Stimulated activated naive CD8-positive, alpha-beta T cell treated with anti-CD3 and anti-CD28 coated beads, Interleukin-15, Interleukin-2, amounts not matched to agents 100 ng/mL and 50 ng/mL, for 24 hours (primary cell): Measurements from ENCODE around the gene KDM2A.

ENCODE experiments used
- H3K27ac Mint-ChIP-seq: one replicate; pipeline ENCODE4 v1.8.0; 2021; ENCODE audit warnings: mild to moderate bottlenecking, mixed read lengths
- H3K27me3 Mint-ChIP-seq: one replicate; pipeline ENCODE4 v1.8.0; 2021; ENCODE audit warnings: mixed read lengths
- H3K36me3 Mint-ChIP-seq: one replicate; pipeline ENCODE4 v1.8.0; 2021; ENCODE audit warnings: low read depth, mixed read lengths
- H3K4me1 Mint-ChIP-seq: one replicate; pipeline ENCODE4 v1.8.0; 2021; ENCODE audit warnings: low read depth, mixed read lengths
- H3K4me3 Mint-ChIP-seq: one replicate; pipeline ENCODE4 v1.8.0; 2021; ENCODE audit warnings: mild to moderate bottlenecking, mixed read lengths
- H3K9me3 Mint-ChIP-seq: one replicate; pipeline ENCODE4 v1.8.0; 2021; ENCODE audit warnings: mixed read lengths

Gene KDM2A

GRCh38 chr11:67290801-67291200 lies 171.7 kb downstream of the KDM2A start:
- Mint-ChIP-seq H3K9me3 (no peaks in the 10 kb centered on the region), H3K27ac (no peak overlapping the region), H3K27me3 (no peaks in the 10 kb centered on the region), H3K4me1 (peaks cover 58% of the 10 kb centered on the region), H3K36me3 (peaks cover 51% of the 10 kb centered on the region), H3K4me3 (peak overlapping the region; percentile 92)

GRCh38 chr11:67291481-67292381 lies 172.7 kb downstream of the KDM2A start:
- no peak overlapping the region for H3K4me3 Mint-ChIP-seq

GRCh38 chr11:67292671-67293070 lies 173.6 kb downstream of the KDM2A start:
- Mint-ChIP-seq H3K27me3 (no peaks in the 10 kb centered on the region), H3K27ac (peak overlapping the region; percentile 64), H3K4me3 (peak overlapping the region; percentile 51), H3K36me3 (peaks cover 52% of the 10 kb centered on the region), H3K4me1 (peaks cover 41% of the 10 kb centered on the region), H3K9me3 (peaks cover 13% of the 10 kb centered on the region)

More at GRCh38 chr11:67291481-67292381, 172.7 kb downstream of the KDM2A start:
- Mint-ChIP-seq H3K27me3 (no peaks in the 10 kb centered on the region), H3K9me3 (peaks cover 9% of the 10 kb centered on the region), H3K27ac (no peak overlapping the region), H3K4me1 (peaks cover 50% of the 10 kb centered on the region), H3K36me3 (peaks cover 55% of the 10 kb centered on the region)

- no peaks in the 10 kb centered on the region for H3K27me3 Mint-ChIP-seq
- peaks cover 54% of the 10 kb centered on the region for H3K36me3 Mint-ChIP-seq
- peak overlapping the region; percentile 51 for H3K4me3 Mint-ChIP-seq
- peaks cover 37% of the 10 kb centered on the region for H3K4me1 Mint-ChIP-seq
- H3K27ac Mint-ChIP-seq = peak overlapping the region; percentile 64
- H3K9me3 Mint-ChIP-seq = peaks cover 13% of the 10 kb centered on the region
These were observed 174.0 kb downstream of the KDM2A start for GRCh38 chr11:67293090-67293489.

GRCh38 chr11:67295846-67296245 lies 176.8 kb downstream of the KDM2A start:
- H3K36me3 Mint-ChIP-seq = peaks cover 63% of the 10 kb centered on the region
- peaks cover 13% of the 10 kb centered on the region for H3K9me3 Mint-ChIP-seq
- H3K4me3 Mint-ChIP-seq = no peak overlapping the region
- peaks cover 32% of the 10 kb centered on the region for H3K4me1 Mint-ChIP-seq
- no peaks in the 10 kb centered on the region for H3K27me3 Mint-ChIP-seq
- H3K27ac Mint-ChIP-seq = no peak overlapping the region

- Mint-ChIP-seq H3K4me3 (no peak overlapping the region), H3K27ac (no peak overlapping the region), H3K4me1 (peaks cover 9% of the 10 kb centered on the region)
These were observed 179.7 kb downstream of the KDM2A start for GRCh38 chr11:67298786-67299185.

GRCh38 chr11:67299471-67300191 lies 180.6 kb downstream of the KDM2A start:
- Mint-ChIP-seq H3K4me1 (peaks cover 7% of the 10 kb centered on the region), H3K9me3 (peaks cover 13% of the 10 kb centered on the region), H3K4me3 (no peak overlapping the region), H3K27me3 (no peaks in the 10 kb centered on the region), H3K36me3 (peaks cover 41% of the 10 kb centered on the region), H3K27ac (no peak overlapping the region)

More at GRCh38 chr11:67298786-67299185, 179.7 kb downstream of the KDM2A start:
- H3K27me3 Mint-ChIP-seq = no peaks in the 10 kb centered on the region
- peaks cover 13% of the 10 kb centered on the region for H3K9me3 Mint-ChIP-seq
- H3K36me3 Mint-ChIP-seq = peaks cover 46% of the 10 kb centered on the region

GRCh38 chr11:67300256-67300755 lies 181.2 kb downstream of the KDM2A start:
- Mint-ChIP-seq H3K36me3 (peaks cover 35% of the 10 kb centered on the region), H3K27me3 (no peaks in the 10 kb centered on the region), H3K4me1 (peaks cover 9% of the 10 kb centered on the region), H3K4me3 (no peak overlapping the region), H3K27ac (no peak overlapping the region), H3K9me3 (peaks cover 13% of the 10 kb centered on the region)

- no peak overlapping the region for H3K27ac Mint-ChIP-seq
- H3K4me3 Mint-ChIP-seq = no peak overlapping the region
- H3K36me3 Mint-ChIP-seq = peaks cover 29% of the 10 kb centered on the region
- peaks cover 9% of the 10 kb centered on the region for H3K4me1 Mint-ChIP-seq
- H3K27me3 Mint-ChIP-seq = no peaks in the 10 kb centered on the region
- peaks cover 13% of the 10 kb centered on the region for H3K9me3 Mint-ChIP-seq
These were observed 181.8 kb downstream of the KDM2A start for GRCh38 chr11:67300756-67301312.

GRCh38 chr11:67301313-67301921 lies 182.4 kb downstream of the KDM2A start:
- no peak overlapping the region for H3K27ac Mint-ChIP-seq

GRCh38 chr11:67301951-67302516 lies 183.0 kb downstream of the KDM2A start:
- H3K4me3 Mint-ChIP-seq = no peak overlapping the region
- H3K27me3 Mint-ChIP-seq = no peaks in the 10 kb centered on the region
- H3K36me3 Mint-ChIP-seq = peaks cover 17% of the 10 kb centered on the region
- no peak overlapping the region for H3K27ac Mint-ChIP-seq
- peaks cover under 1% of the 10 kb centered on the region for H3K9me3 Mint-ChIP-seq
- H3K4me1 Mint-ChIP-seq = peaks cover 9% of the 10 kb centered on the region

More at GRCh38 chr11:67301313-67301921, 182.4 kb downstream of the KDM2A start:
- Mint-ChIP-seq H3K27me3 (no peaks in the 10 kb centered on the region), H3K4me3 (no peak overlapping the region), H3K36me3 (peaks cover 24% of the 10 kb centered on the region), H3K9me3 (peaks cover 7% of the 10 kb centered on the region), H3K4me1 (peaks cover 9% of the 10 kb centered on the region)

GRCh38 chr11:67302571-67303131 lies 183.6 kb downstream of the KDM2A start:
- no peaks in the 10 kb centered on the region for H3K9me3 Mint-ChIP-seq
- H3K4me3 Mint-ChIP-seq = peak overlapping the region; percentile 23
- peaks cover 14% of the 10 kb centered on the region for H3K36me3 Mint-ChIP-seq
- no peak overlapping the region for H3K27ac Mint-ChIP-seq
- H3K27me3 Mint-ChIP-seq = no peaks in the 10 kb centered on the region
- H3K4me1 Mint-ChIP-seq = peaks cover 9% of the 10 kb centered on the region

- no peaks in the 10 kb centered on the region for H3K9me3 Mint-ChIP-seq
- peaks cover 8% of the 10 kb centered on the region for H3K4me1 Mint-ChIP-seq
- H3K27ac Mint-ChIP-seq = no peak within 1 kb of the TSS
- H3K36me3 Mint-ChIP-seq = peaks cover 8% of the 10 kb centered on the region
- H3K4me3 Mint-ChIP-seq = peak within 1 kb of the TSS; percentile 23
- H3K27me3 Mint-ChIP-seq = no peaks in the 10 kb centered on the region
These were observed 184.2 kb downstream of the KDM2A start, which contains the start of gene SSH3 for GRCh38 chr11:67303132-67303834. Gene SSH3, plus strand, starts transcription at chr11:67303530. Its CDS starts 96 bp downstream, at chr11:67303626.
